ENCODE measurements around the gene KRTAP10-3.
"Not testable (repeated sequence)": the region's sequence is repeated elsewhere in the genome, so short reads cannot be mapped to it uniquely, and the experiment has no call there.

Gene KRTAP10-3, protein sequence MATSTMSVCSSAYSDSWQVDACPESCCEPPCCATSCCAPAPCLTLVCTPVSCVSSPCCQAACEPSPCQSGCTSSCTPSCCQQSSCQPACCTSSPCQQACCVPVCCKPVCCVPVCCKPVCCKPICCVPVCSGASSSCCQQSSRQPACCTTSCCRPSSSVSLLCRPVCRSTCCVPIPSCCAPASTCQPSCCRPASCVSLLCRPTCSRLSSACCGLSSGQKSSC

DNA sequence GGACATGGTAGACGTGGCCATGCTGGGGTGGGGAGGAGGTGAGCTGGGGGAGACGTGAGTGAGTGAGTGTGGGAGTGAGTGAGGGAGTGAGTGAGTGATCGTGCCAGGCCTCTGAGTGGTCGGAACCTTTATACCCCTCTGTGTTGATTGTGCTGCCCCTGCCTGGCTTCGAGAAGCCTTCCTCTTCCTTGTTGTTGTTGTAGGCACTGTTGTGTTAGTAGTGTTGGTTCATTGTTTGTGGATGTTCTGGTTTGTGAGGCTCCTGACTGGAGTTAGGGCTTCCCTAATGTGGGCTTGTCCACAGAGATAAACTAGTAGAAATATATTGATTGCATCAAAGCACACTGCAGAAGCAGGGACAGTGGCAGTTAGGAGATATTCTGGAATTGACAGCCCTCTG, at the start of gene KRTAP10-3:
KRTAP10-3 (minus strand) TSS at position 101 of the 400 bp plus-strand sequence; CDS start at position 21, 80 bp downstream.
- DNase-seq: no peak

DNA sequence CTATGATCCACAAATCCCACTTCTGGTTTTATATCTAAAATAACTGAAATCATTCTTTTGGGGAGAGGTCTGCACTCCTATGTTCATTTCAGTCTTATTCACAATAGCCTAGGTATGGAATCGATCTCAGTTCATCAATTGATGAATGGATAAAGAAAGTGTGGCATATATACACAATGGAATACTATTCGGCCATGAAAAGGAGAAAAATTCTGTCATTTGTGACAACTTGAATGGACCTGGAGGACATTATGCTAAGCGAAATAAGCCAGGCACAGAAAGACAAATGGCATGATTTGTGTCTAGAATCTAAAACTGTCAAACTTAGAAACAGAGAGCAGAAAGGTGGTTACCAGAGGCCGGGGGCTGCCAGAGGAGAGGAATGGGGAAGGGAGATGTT, 47.9 kb upstream of the KRTAP10-3 start:
- DNase-seq: no peak

DNA sequence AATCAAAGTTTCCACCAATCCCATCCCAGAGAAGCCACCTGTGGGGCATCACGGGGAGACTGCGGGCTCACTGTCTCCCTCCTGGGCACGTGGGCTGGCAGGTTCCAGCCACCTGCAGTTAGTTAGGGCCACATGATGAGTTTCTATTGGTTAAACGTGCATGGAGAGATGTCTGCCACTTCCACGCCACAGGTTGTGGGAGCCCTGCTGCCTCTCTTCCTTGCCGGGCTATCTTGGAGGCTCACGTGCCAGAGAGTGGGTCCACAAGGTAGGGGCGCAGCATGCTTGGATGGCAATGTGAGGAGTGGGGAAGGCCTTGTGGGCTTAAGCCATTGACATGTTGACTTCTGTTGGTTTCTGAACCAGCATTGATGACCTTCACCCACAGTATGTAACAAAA, 45.3 kb upstream of the KRTAP10-3 start:
- no peak for DNase-seq

DNA sequence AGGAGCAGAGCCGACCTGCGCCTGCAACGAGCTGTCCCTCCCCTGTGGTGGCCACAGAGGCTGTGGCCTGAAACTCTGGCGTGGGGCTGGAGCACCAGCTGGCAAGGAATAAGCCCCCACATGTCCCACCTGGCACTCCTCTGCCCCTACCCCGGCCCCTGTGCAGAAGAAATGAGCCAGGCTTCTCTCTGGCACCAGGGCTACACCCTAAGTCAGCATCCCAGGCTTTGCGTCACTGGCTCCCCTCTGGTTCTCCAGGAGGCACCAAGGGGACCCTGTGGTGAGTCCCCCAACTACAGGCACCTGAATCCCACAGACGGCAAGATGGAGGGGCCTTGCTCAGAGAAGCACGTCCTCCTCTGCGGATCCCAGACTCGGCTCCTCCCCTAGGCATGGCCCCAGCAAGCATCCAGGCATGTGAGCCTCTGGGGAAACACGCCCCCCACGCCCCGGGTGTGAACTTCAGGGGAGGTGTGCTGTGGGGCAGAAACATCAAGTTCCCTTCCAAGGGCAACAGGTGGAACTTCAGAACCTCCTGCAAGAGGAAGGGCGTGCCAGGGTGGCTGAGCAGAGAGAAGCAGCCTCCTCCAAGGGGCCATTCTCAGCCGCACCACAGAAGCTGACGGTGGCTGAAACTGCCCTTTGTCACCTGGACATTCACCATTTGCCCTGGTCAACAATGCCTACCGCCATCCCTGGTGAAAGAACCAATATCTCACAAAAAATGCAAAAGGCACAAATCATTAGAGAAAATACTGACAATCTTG, 44.7 kb upstream of the KRTAP10-3 start:
- no peak for DNase-seq

DNA sequence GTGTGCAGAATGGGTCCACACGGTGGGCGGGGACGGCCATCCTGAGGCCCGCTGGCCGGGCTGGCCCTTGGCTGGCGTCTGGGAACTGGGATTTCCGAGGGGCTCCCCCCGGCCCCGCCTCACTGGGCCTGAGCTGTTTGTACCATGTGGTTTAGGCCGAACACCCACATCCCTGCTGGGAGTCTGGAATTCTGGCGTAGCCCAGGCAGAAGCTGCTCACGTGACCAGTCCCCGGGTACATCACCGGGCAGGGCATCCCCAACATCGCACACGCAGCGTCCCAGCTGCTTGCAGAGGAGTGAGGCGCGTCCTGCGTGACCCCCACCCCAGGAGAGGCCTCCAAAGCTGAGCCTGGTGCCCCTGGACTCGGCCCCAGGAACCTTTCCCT, 43.9 kb upstream of the KRTAP10-3 start:
- no peak for DNase-seq

DNA sequence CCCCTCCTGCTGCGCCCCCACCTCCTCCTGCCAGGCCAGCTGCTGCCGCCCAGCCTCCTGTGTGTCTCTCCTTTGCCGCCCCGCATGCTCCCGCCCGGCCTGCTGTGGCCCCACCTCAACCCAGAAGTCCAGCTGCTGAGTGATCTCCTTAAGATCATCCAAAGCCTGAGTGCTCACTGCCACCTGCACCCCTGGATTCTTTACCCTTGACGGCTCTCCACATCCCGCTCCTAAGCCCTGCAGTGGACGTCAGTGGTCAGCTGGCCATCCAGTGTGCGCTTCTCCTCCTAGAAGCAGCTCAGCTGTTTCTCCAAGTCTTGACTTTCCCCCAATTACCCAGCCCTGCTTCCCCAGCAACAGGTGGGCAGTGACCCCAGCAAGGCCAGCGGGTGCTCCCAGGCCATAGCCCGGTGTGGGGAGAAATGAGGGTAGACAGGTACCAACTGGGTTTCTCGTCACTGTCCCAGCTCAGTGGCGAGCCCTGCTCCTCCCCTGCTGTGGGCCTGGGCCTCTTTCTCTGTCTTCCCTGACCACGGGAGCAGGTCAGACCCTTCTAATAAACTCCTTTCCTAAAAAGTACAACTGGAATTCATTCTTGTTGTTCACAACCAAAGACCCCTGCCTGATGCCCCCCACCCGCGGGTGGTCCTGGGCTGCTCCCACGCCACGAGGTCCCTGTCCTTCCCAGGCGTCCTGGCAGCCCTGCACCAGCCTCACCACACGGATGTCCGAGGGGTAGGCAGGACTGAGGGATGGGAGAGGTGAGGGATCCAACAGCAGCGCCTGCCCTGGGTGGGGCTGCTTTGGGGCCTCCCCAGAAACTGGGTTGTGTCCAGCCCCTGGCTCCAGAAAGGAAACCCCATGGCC, 43.2 kb upstream of the KRTAP10-3 start:
- no peak for DNase-seq

DNA sequence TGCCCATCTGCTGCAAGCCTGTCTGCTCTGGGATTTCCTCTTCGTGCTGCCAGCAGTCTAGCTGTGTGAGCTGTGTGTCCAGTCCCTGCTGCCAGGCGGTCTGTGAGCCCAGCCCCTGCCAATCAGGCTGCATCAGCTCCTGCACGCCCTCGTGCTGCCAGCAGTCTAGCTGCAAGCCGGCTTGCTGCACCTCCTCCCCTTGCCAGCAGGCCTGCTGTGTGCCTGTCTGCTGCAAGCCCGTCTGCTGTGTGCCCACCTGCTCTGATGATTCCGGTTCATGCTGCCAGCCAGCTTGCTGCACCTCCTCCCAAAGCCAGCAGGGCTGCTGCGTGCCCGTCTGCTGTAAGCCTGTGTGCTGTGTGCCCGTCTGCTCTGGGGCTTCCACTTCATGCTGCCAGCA, 42.5 kb upstream of the KRTAP10-3 start:
- not testable (repeated sequence) for DNase-seq

DNA sequence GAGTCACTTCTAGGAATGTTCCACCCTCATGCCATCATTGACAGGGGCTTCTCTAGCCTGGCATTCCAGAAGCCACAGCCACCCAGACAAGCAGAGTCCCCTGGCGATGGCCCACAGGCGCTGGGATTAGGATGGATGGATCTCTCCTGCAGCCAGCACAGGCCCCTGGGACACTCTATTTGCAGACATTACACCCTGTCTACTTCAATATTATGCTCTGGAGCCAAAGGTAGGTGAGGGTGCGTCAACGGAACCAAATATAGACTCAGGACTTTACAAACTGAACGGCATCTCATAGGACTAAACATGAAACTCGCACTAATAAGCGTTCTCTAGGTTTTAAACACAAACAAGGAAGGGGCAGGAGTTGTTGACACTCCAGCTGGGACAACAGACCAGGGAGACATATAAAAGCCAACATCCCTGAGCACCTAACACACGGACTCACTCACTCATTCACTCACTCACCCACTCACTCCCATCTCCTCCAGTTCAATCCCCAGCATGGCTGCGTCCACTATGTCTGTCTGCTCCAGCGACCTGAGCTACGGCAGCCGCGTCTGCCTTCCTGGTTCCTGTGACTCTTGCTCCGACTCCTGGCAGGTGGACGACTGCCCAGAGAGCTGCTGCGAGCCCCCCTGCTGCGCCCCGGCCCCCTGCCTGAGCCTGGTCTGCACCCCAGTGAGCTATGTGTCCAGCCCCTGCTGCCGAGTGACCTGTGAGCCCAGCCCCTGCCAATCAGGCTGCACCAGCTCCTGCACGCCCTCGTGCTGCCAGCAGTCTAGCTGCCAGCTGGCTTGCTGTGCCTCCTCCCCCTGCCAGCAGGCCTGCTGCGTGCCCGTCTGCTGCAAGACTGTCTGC, 41.8 kb upstream of the KRTAP10-3 start, which contains the start of gene KRTAP10-7:
KRTAP10-7 (plus strand) TSS at position 480 of the 861 bp plus-strand sequence; CDS start at position 505, 25 bp downstream.
- DNase-seq: not testable (repeated sequence)

DNA sequence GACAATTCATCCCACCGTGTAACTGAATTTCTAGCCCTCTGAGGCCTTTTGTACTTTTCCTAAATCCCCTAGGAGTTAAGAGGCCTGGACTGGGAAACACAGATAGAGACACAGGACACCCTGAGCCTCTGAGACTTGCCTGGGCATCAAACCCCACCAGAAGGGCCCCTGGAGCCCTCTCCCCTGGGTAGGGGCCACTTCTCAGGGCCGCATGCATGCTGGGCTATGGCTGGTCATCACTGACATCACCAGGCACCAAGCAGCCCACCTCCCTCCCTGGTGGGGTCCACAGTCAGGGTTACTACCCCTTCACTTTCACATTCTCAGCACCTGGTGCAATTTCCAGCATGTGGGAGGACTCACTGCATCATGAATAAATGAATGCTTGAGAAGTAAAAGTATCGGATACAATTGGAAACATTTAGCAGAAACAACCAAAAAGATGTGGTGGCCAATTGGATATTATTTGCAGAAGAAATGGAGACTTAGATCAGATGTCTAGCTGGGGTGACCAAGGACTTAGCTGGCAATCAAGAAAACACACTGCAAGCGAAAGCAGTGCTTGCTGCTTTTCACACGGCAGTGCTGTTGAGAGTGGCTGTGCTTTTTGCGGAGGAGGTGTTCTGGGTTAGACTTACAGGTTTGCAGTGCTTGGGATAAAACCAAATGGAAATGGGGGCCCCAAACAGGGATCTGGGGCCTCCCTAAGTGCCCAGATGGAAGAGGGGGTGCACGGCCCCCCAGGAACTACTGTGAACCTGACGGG, 40.9 kb upstream of the KRTAP10-3 start:
- DNase-seq: no peak

DNA sequence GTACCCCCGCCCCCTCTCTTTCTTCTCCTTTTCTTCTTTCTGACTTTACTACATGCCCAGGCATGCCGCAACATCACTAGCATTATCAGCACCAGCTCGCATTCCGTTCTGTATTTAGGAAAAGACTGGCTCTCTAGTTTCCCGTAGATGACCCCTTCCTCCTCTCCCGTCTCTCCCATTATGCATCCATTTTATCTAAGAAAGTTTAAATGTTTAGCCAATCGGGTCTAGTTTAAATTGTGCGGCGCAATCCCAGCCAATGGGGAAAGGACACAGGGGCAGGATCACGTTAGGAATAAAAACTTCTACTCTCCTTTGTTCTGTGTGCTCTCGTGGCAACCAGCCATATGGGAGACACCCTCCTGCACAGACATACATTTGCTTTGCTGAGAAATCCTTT, 39.5 kb upstream of the KRTAP10-3 start:
- DNase-seq: no peak

DNA sequence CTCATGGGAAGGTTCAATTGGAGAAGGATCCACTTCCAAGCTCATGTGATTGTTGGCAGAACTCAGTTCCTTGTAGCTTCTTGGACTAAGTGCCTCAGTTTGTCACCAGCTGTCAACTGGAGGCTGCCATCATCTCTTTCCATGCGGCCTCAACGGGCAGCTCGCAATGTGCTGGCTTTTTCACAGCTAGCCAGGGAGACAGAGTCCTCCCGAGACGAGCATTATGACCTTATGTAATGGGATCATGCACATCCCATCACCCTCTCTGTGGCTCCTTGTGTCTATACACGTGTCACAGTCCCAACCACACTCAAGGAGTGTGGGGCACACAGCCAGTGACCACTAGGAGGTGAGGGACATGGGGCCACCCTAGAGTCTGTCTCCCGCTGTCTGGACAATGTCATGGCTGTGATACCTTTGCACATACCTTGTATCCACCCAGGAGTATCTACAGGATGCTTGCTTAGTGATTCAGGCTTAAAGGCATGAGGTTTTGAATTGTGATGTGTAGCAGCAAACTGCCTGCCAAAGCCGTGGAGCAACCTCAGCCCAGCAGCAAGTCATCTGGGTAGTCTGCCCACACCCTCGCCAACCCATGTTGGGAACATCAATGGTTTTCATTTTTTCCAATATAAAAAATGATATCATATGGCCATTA, 37.6 kb upstream of the KRTAP10-3 start:
- DNase-seq: no peak

DNA sequence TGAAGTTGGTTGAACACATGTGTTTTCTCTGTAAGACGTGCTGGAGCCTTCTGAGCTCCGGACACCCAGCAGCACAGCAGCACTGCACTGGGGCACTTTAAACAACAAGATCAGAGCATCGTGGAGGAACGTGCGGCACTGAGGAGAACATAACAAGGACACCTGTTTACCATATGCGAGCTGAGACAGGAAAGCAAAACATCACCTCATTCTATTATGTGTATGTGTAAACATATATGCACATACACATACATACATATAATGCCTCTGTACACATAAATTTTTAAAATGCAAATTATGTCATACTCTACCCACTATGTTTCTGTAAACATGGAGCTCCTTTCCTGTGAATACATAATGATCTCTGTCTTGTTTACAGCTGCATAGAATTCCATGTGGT, 36.9 kb upstream of the KRTAP10-3 start:
- DNase-seq: no peak

DNA sequence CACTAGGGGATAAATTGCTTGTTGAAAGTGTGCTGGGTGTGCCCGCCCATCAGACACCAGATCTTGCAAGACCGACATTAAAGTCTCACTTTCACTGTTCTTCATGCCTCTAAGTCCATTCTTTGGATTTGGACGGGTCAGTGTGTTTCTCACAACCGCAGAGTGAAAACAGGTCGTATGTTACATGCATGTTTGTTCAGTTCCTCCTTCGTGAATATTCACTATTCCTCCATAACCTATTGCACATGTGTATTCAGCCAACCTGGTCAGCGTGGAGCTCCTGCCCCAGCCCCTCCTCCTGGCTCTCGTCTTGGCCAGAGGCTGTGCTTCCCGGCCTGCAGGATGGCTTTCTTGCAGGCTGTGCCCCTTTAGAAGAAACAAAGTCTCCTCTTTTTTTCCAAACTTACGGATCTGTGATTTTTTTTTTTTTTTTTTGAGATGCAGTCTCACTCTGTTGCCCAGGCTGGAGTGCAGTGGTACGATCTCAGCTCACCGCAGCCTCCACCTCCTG, 35.9 kb upstream of the KRTAP10-3 start:
- no peak for DNase-seq

DNA sequence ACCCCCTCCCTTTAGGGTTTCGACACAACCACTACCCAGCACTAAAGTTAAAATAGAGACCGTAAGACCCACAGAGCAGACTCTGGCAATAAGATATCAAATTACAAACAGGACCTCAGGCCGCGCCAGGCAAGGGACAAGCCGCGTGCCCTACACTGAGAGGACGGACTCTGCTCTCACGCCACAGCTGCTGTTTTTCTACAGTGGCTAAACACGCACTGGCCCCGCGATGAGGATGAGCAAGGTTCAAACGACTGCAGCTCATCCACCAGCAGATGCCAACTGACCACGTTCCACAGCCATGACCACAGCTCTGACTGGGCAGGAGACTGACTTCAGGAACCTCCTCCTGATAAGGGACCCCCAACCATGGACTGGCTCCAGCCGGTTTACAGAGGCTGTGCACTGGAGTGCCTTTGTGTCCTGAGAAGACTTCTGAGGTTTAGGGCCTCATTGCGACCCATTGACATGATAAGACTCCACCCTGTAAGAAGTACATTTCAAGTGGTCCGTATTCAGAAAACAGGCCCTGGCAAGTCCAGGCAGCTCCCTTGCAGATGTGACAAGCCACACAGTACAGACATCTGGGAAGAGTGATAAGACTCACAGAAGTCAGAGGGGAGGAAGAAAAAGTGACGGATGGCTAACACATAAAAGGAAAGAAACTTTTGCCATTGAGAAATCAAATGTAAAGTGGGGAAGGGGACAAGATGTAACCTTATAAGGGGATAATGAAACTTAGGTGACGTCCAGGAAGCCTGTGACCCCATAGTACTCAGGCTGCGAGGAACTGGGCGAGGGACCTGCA, 35.2 kb upstream of the KRTAP10-3 start:
- no peak for DNase-seq

DNA sequence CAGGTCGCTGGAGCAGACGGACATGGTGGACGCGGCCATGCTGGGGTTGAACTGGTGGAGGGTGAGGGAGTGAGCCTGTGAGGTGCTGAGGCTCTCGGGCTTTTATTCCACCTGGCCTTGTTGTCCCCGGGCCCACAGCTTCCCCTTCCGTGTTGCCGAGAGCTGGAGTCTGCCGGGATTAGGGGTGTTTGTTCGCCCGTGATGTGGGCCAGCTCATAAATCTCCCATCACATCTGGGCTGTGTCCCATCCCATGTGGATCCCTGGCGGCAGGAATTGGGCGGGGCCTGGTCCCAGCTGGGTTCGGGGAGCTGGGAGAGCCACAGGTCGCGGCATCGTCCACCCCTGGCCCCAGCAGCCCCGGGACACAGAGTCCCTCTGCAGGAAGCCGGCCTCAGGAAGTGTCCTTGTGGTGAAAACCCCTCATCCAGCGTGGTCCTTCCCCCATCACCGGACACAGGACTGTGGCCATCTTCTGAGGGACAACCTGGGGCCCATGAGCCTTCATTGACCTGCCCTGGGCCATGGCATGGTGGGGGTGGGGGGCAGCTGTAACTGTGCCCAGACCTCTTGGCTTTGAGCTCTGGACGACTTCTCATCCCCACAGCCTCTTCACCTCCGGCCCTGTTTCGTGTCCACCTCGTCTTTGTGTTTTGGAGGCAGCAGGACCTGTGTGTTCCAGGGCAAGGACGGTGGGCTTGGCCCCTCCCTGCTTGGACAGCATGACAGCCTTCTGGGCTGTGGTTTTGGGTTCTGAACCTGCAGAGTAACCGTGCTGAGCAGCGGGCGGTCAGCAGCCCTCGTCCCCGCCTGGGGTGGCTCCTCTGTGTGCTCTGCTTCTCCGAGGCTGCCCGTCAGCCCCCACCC, 34.1 kb upstream of the KRTAP10-3 start, which contains the start of gene KRTAP10-6:
KRTAP10-6 (minus strand) TSS at position 60 of the 866 bp plus-strand sequence; CDS start at position 39, 21 bp downstream.
- DNase-seq: no peak

DNA sequence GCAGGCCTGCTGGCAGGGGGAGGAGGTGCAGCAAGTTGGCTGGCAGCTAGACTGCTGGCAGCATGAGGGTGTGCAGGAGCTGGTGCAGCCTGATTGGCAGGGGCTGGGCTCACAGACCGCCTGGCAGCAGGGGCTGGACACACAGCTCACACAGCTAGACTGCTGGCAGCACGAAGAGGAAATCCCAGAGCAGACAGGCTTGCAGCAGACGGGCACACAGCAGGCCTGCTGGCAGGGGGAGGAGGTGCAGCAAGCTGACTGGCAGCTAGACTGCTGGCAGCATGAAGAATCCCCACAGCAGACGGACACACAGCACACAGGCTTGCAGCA, 33.2 kb upstream of the KRTAP10-3 start:
- peak; percentile 12 for DNase-seq

DNA sequence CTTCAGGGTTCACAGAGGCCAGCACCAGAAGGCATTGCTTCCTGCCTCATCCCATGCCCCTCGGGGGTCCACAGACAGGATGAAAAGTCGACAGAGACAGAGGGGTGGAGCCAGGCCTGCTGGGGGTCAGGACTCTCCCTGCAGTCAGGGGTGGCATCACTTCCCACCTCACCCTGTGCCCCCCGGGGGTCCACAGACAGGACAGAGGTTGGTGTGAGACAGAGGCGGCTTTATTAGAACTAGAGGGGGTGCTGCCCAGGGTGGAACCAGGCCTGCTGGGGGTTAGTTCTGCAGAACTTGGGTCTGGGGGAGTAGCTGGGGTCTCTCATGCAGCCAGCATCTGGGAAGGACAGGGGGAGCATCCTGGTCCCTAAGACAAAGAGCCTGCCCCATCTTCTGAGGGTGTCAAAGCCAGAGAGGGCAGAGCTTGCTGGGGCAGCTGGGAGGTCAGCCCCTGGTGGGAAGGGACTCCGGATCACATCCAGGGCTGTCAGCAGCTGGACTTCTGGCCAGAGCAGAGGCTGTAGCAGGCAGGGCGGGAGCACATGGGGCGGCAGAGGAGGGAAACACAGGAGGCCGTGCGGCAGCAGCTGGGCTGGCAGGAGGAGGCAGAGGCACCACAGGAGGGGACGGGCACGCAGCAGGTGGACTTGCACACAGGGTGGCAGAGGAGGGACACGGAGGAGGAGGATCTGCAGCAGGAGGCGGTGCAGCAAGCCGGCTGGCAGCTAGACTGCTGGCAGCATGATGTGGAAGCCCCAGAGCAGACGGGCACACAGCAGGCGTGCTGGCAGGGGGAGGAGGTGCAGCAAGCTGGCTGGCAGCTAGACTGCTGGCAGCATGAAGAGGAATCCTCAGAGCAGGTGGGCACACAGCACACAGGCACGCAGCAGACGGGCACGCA, 32.6 kb upstream of the KRTAP10-3 start:
- DNase-seq: not testable (repeated sequence)

DNA sequence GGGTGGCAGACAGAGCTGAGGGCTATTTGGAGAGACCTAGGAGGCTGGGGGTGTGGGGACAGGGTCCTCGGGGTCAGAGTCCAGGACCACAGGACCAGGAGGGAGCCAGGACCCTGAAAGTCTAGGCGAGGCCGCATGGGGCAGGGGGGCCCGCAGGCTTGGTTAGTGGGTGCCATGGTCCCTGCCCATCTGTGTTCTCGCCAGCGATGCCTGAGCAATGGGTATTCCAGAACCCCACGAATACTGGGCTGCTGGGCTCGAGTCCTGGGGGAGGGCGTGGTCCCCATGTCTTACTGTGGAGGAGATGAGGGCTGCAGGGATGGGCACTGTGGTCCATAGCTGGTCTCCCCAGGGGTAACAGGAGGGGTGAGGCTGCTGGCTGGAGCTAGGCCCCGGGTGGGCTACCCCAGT, 31.7 kb upstream of the KRTAP10-3 start:
- no peak for DNase-seq
